OCI-LY3 (cell line): Measurements from ENCODE around the gene CCDC178.

Experiments used
- CTCF ChIP-seq: fragments of 200-600, 300-600 bp; sonication (generic); IDR thresholded peaks from 2 replicates; pipeline ENCODE4 v1.5.1; 2014; ENCODE audit warnings: antibody characterized with exemption, low read length, low read depth
- EZH2phosphoT487 ChIP-seq: fragments of 200-600 bp; shearing (Covaris generic); IDR thresholded peaks from 2 replicates; pipeline ENCODE4 v1.6.1; 2018; ENCODE audit warnings: antibody characterized with exemption, mixed run types, low read depth

GRCh38 chr18:33201509-33201926 is 239.0 kb downstream of the CCDC178 start:
- peak; percentile 56 for TF ChIP-seq CTCF
- no peak for TF ChIP-seq EZH2phosphoT487
